Midbrain (tissue), 1 donor: Measurements from ENCODE around the gene SALL4.

Experiments used
- DNase-seq: peaks from one replicate; lab custom pipeline; 2025; lab: John Stamatoyannopoulos, UW

Gene SALL4

DNA sequence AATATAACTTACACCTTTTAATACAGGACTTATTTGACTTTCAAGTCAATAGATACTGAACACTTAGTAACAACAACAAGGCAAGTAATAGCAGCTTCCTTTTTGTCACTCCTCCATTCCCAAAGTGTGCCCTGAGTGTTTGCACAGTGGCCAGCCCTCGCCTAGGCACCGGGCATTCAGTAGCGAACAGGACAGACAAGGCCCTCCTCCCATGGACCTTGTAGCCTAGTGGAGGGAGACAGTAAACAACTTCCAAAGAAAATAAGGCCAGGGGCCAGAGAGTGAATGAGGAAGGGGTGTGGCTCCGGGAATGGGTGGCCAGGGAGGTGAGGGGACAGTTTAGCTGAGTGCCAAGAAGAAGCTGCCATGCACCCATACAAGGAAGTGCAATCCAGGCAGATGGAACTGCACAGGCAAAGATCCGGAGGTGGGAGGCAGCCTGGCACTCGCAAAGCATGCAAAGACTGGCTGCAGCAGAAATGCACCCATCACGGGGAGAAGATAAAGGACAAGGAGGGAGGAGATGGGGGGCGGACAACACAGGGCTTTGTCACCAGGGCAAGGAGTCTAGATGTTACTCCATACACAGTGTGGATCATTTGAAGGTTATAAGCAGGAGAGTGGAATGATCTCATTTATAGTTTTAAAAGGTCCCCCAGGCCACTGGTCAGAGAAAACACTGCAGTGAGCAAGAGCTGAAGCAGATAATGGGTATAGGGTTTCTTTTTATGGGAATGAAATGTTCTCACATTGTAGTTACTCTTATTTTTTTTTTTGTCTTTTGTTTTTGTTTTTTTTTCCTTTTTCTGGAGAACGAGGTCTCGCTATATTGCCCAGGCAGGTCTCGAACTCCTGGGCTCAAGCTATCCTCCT is 66.4 kb downstream of the SALL4 start:
- DNase-seq: no peak

GRCh38 chr20:51734876-51735720 is 67.2 kb downstream of the SALL4 start:
- DNase-seq: no peak

- no peak for DNase-seq
Measured at GRCh38 chr20:51733070-51733469, 69.3 kb downstream of the SALL4 start.
